ENCODE measurements around the gene HBZ. TPM values are rescaled to one million over a fixed set of nuclear protein-coding genes. Genes with fewer than 3 reads are reported as not detected.

The HBZ gene
- total RNA-seq, 2 experiments from 2014 or later: not detected

GRCh38 chr16:179211-180092 is 27.0 kb downstream of the HBZ start:
- H4K20me1 ChIP-seq (ENCODE audit: insufficient read depth, low read length): no peaks in the 10 kb centered on the region
- H3K36me3 ChIP-seq (ENCODE audit: insufficient read depth, low read length): peaks cover 14% of the 10 kb centered on the region; the same call in 1 of the 2 replicates
- no peak overlapping the region for H3K4me3 ChIP-seq (ENCODE audit: low read depth, low read length, poor library complexity, severe bottlenecking)
- peaks cover 4% of the 10 kb centered on the region for H3K4me1 ChIP-seq (ENCODE audit: insufficient read depth, low read length, poor library complexity, severe bottlenecking)
- H3K9me3 ChIP-seq (ENCODE audit: low read length): no peaks in the 10 kb centered on the region
- no TSS peak for BruUV-seq (replicated peaks)
- H3K27ac ChIP-seq (ENCODE audit: low read depth, low read length, poor library complexity, severe bottlenecking): no peak overlapping the region
- no peaks in the 10 kb centered on the region for H3K79me2 ChIP-seq (ENCODE audit: insufficient read depth, low read depth, low read length)
- H2AFZ ChIP-seq (ENCODE audit: low read length): no peak overlapping the region
- ChIA-PET CTCF (ENCODE audit: unreplicated experiment) (no interaction called here), POLR2A (no interaction called here)
- H3K9me2 ChIP-seq (ENCODE audit: insufficient read depth, low read length): no peaks in the 10 kb centered on the region
- TF ChIP-seq EZH2phosphoT487 (IDR thresholded peaks at IDR 0.05; ENCODE audit: borderline replicate concordance, low read depth, low read length) (no peak), CTCF (conservative IDR thresholded peaks at IDR 0.05; ENCODE audit: low read length) (no peak)
- intact Hi-C loops (cut with micrococcal nuclease; ENCODE audit: unreplicated experiment): no loop called here
- no peak overlapping the region for H3K4me2 ChIP-seq (ENCODE audit: low read length)
- DNase-seq (ENCODE audit: low spot score): no peak

DNA sequence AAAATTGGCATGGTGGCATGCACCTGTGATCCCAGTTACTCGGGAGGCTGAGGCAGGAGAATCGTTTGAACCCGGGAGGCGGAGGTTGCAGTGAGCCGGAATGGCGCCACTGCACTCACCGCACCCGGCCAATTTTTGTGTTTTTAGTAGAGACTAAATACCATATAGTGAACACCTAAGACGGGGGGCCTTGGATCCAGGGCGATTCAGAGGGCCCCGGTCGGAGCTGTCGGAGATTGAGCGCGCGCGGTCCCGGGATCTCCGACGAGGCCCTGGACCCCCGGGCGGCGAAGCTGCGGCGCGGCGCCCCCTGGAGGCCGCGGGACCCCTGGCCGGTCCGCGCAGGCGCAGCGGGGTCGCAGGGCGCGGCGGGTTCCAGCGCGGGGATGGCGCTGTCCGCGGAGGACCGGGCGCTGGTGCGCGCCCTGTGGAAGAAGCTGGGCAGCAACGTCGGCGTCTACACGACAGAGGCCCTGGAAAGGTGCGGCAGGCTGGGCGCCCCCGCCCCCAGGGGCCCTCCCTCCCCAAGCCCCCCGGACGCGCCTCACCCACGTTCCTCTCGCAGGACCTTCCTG is 27.7 kb downstream of the HBZ start, which contains the start of gene HBQ1:
Gene HBQ1 (plus strand): TSS at position 359 of the 575 bp plus-strand sequence. CDS start 28 bp downstream, at position 387.
- peaks cover 4% of the 10 kb centered on the region for H3K4me1 ChIP-seq (ENCODE audit: insufficient read depth, low read length, poor library complexity, severe bottlenecking)
- ChIA-PET CTCF (ENCODE audit: unreplicated experiment) (no interaction called here), POLR2A (no interaction called here)
- H3K27ac ChIP-seq (ENCODE audit: low read depth, low read length, poor library complexity, severe bottlenecking): no peak within 1 kb of the TSS
- peaks cover 18% of the 10 kb centered on the region; the same call in 1 of the 2 replicates for H3K36me3 ChIP-seq (ENCODE audit: insufficient read depth, low read length)
- H3K9me3 ChIP-seq (ENCODE audit: low read length): no peaks in the 10 kb centered on the region
- TF ChIP-seq CTCF (conservative IDR thresholded peaks at IDR 0.05; ENCODE audit: low read length) (no peak), EZH2phosphoT487 (IDR thresholded peaks at IDR 0.05; ENCODE audit: borderline replicate concordance, low read depth, low read length) (no peak)
- H3K4me2 ChIP-seq (ENCODE audit: low read length): peak within 1 kb of the TSS; percentile 26; the same call in 1 of the 2 replicates
- no peak for DNase-seq (ENCODE audit: low spot score)
- H2AFZ ChIP-seq (ENCODE audit: low read length): no peak within 1 kb of the TSS
- H3K9me2 ChIP-seq (ENCODE audit: insufficient read depth, low read length): no peaks in the 10 kb centered on the region
- H4K20me1 ChIP-seq (ENCODE audit: insufficient read depth, low read length): no peaks in the 10 kb centered on the region
- intact Hi-C loops (cut with micrococcal nuclease; ENCODE audit: unreplicated experiment): no loop called here
- no peaks in the 10 kb centered on the region for H3K79me2 ChIP-seq (ENCODE audit: insufficient read depth, low read depth, low read length)
- no peak within 1 kb of the TSS for H3K4me3 ChIP-seq (ENCODE audit: low read depth, low read length, poor library complexity, severe bottlenecking)
- BruUV-seq (replicated peaks): no TSS peak

All from OCI-LY7 (cell line).